Measurements from ENCODE around the gene TMEM140. TPM values are rescaled to one million over a fixed set of nuclear protein-coding genes. Genes with fewer than 3 reads are reported as not detected.

Gene TMEM140
- total RNA-seq, 1 donor from 2014 or later, result not detected

DNA sequence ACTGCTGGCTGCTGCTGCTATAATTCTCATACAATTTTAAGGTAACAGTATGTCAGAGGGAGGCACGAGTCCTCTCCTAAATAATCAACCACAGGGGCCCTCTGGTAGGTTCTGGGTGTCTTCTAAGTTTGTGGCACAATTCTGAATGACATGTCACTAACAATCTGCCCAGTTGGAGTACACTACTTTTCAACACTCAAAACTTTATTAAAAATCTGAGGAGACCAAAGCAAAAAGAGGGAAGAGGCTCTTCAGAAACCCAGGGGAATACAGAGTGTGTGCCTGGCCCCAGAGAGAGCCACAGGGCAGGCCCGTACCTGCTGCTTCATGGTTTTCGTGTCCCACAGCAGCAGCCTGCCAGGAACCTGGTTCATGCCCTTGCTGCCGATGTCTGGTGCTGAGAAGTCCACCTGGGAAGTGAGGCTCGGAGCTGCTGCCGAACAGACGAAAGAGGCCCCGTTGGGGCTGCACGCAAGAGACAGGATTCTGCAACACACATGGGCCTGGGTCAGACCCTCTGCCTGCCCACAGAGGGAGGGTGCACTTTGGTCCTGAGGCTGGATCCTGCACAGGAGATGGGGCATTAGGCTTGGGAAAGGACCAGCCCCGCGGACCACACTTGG, 45.2 kb downstream of the TMEM140 start:
- H3K36me3 Mint-ChIP-seq (ENCODE audit: low read depth), result peaks cover 43% of the 10 kb centered on the region
- no peaks in the 10 kb centered on the region for H3K9me3 Mint-ChIP-seq (ENCODE audit: low read depth)
- peak overlapping the region; percentile 15 for H3K27ac Mint-ChIP-seq (ENCODE audit: unreplicated experiment)
- TF ChIP-seq, protein P1, sequence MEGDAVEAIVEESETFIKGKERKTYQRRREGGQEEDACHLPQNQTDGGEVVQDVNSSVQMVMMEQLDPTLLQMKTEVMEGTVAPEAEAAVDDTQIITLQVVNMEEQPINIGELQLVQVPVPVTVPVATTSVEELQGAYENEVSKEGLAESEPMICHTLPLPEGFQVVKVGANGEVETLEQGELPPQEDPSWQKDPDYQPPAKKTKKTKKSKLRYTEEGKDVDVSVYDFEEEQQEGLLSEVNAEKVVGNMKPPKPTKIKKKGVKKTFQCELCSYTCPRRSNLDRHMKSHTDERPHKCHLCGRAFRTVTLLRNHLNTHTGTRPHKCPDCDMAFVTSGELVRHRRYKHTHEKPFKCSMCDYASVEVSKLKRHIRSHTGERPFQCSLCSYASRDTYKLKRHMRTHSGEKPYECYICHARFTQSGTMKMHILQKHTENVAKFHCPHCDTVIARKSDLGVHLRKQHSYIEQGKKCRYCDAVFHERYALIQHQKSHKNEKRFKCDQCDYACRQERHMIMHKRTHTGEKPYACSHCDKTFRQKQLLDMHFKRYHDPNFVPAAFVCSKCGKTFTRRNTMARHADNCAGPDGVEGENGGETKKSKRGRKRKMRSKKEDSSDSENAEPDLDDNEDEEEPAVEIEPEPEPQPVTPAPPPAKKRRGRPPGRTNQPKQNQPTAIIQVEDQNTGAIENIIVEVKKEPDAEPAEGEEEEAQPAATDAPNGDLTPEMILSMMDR (IDR thresholded peaks at IDR 0.05), result no peak
- H3K4me1 Mint-ChIP-seq (ENCODE audit: low read depth), result peaks cover 27% of the 10 kb centered on the region
- no peaks in the 10 kb centered on the region for H3K27me3 Mint-ChIP-seq (ENCODE audit: low read depth)
- no peak overlapping the region for H3K4me3 Mint-ChIP-seq (ENCODE audit: unreplicated experiment)
- DNase-seq (ENCODE audit: low spot score), result no peak

- peak overlapping the region; percentile 83 for H3K27ac Mint-ChIP-seq (ENCODE audit: unreplicated experiment)
Measured at GRCh38 chr7:135193615-135194081, 45.8 kb downstream of the TMEM140 start.

DNA sequence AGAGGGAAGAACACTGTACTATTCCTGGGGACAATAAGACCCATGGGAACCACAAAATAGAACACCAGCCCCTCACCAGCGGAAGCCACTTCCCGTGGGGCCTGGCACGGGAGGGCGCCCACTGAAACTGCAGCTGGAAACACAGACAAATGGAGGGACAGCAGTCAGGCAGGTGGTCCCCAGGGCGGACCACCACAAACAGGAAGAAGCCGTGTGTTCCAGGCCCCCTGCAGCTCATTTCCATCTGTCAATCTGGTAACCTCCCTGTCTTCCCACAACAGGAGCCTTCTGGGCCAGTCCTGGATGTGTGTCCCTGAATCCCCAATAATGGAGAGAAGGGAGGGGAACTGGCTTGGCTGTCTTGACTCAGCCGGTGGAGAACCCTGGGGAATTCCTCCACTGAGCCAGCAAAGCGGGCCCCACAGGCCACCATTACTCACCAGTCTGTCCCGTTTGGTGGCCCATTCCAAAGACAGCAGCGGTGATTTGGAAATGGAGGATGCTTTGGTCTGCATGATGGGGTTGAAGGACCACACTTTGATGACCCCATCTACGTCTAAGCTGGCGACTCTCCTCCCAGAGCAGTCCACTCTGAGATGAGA, 46.7 kb downstream of the TMEM140 start:
- H3K4me3 Mint-ChIP-seq (ENCODE audit: unreplicated experiment), result no peak overlapping the region
- H3K27me3 Mint-ChIP-seq (ENCODE audit: low read depth), result no peaks in the 10 kb centered on the region
- peak overlapping the region; percentile 83 for H3K27ac Mint-ChIP-seq (ENCODE audit: unreplicated experiment)
- TF ChIP-seq, protein P1 (IDR thresholded peaks at IDR 0.05), result no peak
- peaks cover 34% of the 10 kb centered on the region for H3K36me3 Mint-ChIP-seq (ENCODE audit: low read depth)
- H3K4me1 Mint-ChIP-seq (ENCODE audit: low read depth), result peaks cover 27% of the 10 kb centered on the region
- H3K9me3 Mint-ChIP-seq (ENCODE audit: low read depth), result no peaks in the 10 kb centered on the region
- no peak for DNase-seq (ENCODE audit: low spot score)

More at GRCh38 chr7:135193615-135194081, 45.8 kb downstream of the TMEM140 start:
- no peaks in the 10 kb centered on the region for H3K27me3 Mint-ChIP-seq (ENCODE audit: low read depth)
- TF ChIP-seq, protein P1 (IDR thresholded peaks at IDR 0.05), result no peak
- peaks cover 27% of the 10 kb centered on the region for H3K4me1 Mint-ChIP-seq (ENCODE audit: low read depth)
- no peak overlapping the region for H3K4me3 Mint-ChIP-seq (ENCODE audit: unreplicated experiment)
- DNase-seq (ENCODE audit: low spot score), result no peak
- no peaks in the 10 kb centered on the region for H3K9me3 Mint-ChIP-seq (ENCODE audit: low read depth)
- peaks cover 39% of the 10 kb centered on the region for H3K36me3 Mint-ChIP-seq (ENCODE audit: low read depth)

- Mint-ChIP-seq H3K4me3 (ENCODE audit: unreplicated experiment) (no peak overlapping the region), H3K36me3 (ENCODE audit: low read depth) (peaks cover 33% of the 10 kb centered on the region), H3K9me3 (ENCODE audit: low read depth) (no peaks in the 10 kb centered on the region), H3K27ac (ENCODE audit: unreplicated experiment) (peak overlapping the region; percentile 5), H3K4me1 (ENCODE audit: low read depth) (peaks cover 27% of the 10 kb centered on the region), H3K27me3 (ENCODE audit: low read depth) (no peaks in the 10 kb centered on the region)
- no peak for DNase-seq (ENCODE audit: low spot score)
- TF ChIP-seq, protein P1 (IDR thresholded peaks at IDR 0.05), result no peak
Measured at GRCh38 chr7:135195156-135195555, 47.3 kb downstream of the TMEM140 start.

DNA sequence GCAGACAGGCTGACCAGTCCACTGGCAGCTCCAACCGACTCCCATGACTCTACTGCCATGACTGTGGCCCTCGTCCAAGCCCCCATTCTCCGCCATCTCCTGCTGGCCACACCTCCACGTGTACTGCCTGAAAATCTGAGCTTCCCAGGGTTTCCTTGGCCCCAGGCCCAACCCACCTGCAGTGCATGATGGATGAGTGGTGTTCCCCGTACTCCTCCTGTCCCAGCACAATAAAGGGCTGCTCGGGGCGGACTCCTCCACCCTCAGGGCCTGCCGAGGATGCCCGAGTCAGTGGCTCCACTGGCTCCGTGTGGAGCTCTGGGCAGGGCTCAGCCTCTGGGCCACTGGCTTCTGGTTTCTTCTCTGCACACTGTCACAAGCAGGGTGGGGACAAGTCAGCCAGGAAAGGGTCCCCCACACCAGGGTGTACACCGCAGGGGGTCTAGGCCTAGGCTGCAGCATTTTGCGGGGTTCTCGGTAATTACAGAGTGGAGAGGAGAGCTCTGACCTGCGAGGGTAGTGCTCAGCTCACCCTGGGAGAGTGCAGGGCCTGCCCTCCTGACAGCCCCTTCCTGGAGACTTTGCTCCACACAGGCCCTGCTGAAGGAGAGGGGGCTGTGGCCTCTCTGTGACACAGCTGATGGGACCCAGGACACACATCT, 48.2 kb downstream of the TMEM140 start:
- no peak overlapping the region for H3K27ac Mint-ChIP-seq (ENCODE audit: unreplicated experiment)
- no peaks in the 10 kb centered on the region for H3K9me3 Mint-ChIP-seq (ENCODE audit: low read depth)
- H3K4me1 Mint-ChIP-seq (ENCODE audit: low read depth), result peaks cover 27% of the 10 kb centered on the region
- no peak for DNase-seq (ENCODE audit: low spot score)
- no peaks in the 10 kb centered on the region for H3K27me3 Mint-ChIP-seq (ENCODE audit: low read depth)
- H3K4me3 Mint-ChIP-seq (ENCODE audit: unreplicated experiment), result no peak overlapping the region
- H3K36me3 Mint-ChIP-seq (ENCODE audit: low read depth), result peaks cover 28% of the 10 kb centered on the region
- TF ChIP-seq, protein P1 (IDR thresholded peaks at IDR 0.05), result no peak

Measured in chondrocyte (in vitro differentiated cells).